Lower lobe of right lung (tissue), 2 donors: ENCODE results near the gene ZNF490. TPM values are rescaled to one million over a fixed set of nuclear protein-coding genes. Genes with fewer than 3 reads are reported as not detected.
A peak's percentile ranks its signal among the peaks of the same experiment; 100 is the strongest.

Source experiments
- ATAC-seq, 2 donors: fragments of 200-7000 bp; cut with Tn5 transposase; one replicate each; pipeline ENCODE4 v1.9.1; 2020 to 2022; ENCODE audit warnings: mild to moderate bottlenecking in 2 of 2, moderate library complexity in 2 of 2
- DNase-seq: peaks from one replicate; pipeline ENCODE4 v3.0.0-alpha.2; 2020
- H3K27ac ChIP-seq: fragments of 200-600 bp; one replicate; pipeline ENCODE4 v1.8.0; 2022
- H3K27me3 ChIP-seq: fragments of 200-600 bp; one replicate; pipeline ENCODE4 v1.8.0; 2022; ENCODE audit warnings: low read depth
- H3K36me3 ChIP-seq: fragments of 200-600 bp; one replicate; pipeline ENCODE4 v1.8.0; 2022; ENCODE audit warnings: mild to moderate bottlenecking
- H3K4me1 ChIP-seq: fragments of 200-600 bp; one replicate; pipeline ENCODE4 v1.8.0; 2022
- H3K4me3 ChIP-seq: fragments of 200-600 bp; one replicate; pipeline ENCODE4 v1.8.0; 2022; ENCODE audit warnings: mild to moderate bottlenecking
- H3K9me3 ChIP-seq: fragments of 200-600 bp; one replicate; pipeline ENCODE4 v1.8.0; 2022
- intact Hi-C: fragments of 100-400 bp; cut with DNase I; formaldehyde crosslinking; loops from one replicate; pipeline ENCODE4 v1.11.0; 2022
- total RNA-seq: library from RNA; stranded (reverse); fragmentation: NEBNext Ultra II Directional; extraction: Animal tissue kit (Norgen Biotek cat#: 25700); gene quantifications from one replicate; pipeline ENCODE4 v1.2.1, GENCODE V29; 2021
- TF ChIP-seq, protein P1 (sequence below): fragments of 200-600 bp; IDR thresholded peaks from one replicate; pipeline ENCODE4 v1.8.0; 2022; ENCODE audit warnings: antibody characterized with exemption, mild to moderate bottlenecking
- donor health status: DM: no; HTN: yes; CAD: no; lungs with severe emphysema.

The ZNF490 gene
- total RNA-seq, 1 donor from 2014 or later: 10.3 TPM

DNA sequence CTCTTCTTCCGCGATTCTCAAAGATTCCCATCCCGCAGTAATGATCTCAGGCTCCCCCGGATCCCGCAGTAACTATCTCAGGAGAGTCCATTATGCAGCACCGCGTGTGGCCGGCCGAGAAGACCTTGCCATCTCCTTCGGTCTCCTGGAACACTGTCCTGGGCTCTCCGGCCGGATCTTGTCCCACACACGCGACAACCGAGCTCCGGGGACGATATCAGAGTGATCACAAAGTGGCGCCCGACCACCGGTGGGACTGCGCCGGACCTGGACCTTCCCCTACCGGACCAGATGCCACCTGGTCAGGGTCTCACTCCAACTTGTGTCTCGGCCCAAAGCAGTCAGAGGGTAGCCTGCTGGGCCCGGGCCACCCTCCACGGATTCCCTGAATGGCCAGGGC lies 31.9 kb upstream of the ZNF490 start:
- Histone ChIP-seq H3K36me3 (peaks cover 7% of the 10 kb centered on the region), H3K4me1 (peaks cover 8% of the 10 kb centered on the region), H3K27ac (no peak overlapping the region), H3K9me3 (no peaks in the 10 kb centered on the region), H3K27me3 (no peaks in the 10 kb centered on the region), H3K4me3 (no peak overlapping the region)
- no peak for DNase-seq
- no peak for ATAC-seq
- TF ChIP-seq, protein P1, sequence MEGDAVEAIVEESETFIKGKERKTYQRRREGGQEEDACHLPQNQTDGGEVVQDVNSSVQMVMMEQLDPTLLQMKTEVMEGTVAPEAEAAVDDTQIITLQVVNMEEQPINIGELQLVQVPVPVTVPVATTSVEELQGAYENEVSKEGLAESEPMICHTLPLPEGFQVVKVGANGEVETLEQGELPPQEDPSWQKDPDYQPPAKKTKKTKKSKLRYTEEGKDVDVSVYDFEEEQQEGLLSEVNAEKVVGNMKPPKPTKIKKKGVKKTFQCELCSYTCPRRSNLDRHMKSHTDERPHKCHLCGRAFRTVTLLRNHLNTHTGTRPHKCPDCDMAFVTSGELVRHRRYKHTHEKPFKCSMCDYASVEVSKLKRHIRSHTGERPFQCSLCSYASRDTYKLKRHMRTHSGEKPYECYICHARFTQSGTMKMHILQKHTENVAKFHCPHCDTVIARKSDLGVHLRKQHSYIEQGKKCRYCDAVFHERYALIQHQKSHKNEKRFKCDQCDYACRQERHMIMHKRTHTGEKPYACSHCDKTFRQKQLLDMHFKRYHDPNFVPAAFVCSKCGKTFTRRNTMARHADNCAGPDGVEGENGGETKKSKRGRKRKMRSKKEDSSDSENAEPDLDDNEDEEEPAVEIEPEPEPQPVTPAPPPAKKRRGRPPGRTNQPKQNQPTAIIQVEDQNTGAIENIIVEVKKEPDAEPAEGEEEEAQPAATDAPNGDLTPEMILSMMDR: no peak
- intact Hi-C loops: no loop called here

DNA sequence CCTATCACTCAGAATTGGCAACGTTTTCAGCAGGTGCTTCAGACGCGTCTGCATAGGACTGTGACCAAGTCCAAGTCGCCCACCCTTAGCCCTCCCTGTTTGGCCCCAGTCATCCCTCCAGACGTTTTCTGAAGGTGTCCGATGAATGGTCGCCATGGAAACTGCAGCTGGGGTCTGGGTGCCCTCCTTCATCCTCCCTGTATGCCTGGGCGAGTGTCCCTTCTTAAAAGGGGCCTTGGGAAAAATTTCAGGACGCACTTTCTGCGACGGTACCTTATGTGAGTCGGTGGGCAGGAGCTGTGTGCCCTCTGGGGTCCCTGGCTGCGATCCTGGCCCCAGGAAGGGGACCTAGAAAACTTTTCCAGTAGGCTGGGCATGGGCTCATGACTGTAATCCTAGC lies 30.8 kb upstream of the ZNF490 start:
- TF ChIP-seq, protein P1: no peak
- no peak for ATAC-seq
- H3K27me3 ChIP-seq: no peaks in the 10 kb centered on the region
- DNase-seq: no peak
- intact Hi-C loops: no loop called here
- H3K27ac ChIP-seq: no peak overlapping the region
- H3K4me1 ChIP-seq: peaks cover 8% of the 10 kb centered on the region
- H3K4me3 ChIP-seq: no peak overlapping the region
- no peaks in the 10 kb centered on the region for H3K9me3 ChIP-seq
- H3K36me3 ChIP-seq: peaks cover 7% of the 10 kb centered on the region

DNA sequence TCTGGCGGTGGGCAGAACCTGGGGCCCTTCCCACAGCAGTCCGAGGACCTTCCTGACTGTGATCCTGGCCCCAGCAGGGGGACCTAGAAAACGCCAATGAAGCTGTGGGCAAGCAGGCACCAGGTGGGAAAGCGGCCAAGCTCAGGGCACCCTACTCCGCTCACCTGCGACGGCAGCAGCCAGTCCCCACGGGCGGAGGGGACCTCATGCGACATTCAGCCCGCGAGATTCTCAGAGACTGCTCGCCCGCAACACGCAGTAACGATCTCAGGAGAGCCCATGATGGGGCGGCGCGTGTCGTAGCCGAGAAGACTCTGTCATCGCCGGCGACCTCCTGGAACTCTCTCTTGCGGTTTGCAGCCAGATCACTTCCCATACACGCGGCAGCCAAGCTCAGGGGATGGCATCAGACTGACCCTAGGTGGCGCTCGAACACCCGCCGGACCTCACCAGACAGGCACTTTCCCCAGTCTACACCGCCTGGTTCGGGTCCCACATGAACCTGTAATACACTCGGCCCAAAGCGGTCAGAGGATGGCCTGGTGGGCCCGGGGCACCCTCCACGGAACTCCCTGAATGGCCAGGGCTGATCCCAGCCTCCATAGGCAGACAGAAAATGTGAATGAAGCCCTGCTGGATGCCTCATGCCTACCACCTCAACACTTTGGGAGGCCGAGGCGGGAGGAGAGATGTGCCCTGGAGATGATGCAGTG lies 29.4 kb upstream of the ZNF490 start:
- ATAC-seq: peak; percentile 95
- TF ChIP-seq, protein P1: peak; percentile 84
- intact Hi-C loops: no loop called here
- no peaks in the 10 kb centered on the region for H3K9me3 ChIP-seq
- peak; percentile 90 for DNase-seq
- H3K27me3 ChIP-seq: no peaks in the 10 kb centered on the region
- H3K36me3 ChIP-seq: peaks cover 4% of the 10 kb centered on the region
- no peak overlapping the region for H3K27ac ChIP-seq
- H3K4me1 ChIP-seq: peaks cover 8% of the 10 kb centered on the region
- peak overlapping the region; percentile 33 for H3K4me3 ChIP-seq

DNA sequence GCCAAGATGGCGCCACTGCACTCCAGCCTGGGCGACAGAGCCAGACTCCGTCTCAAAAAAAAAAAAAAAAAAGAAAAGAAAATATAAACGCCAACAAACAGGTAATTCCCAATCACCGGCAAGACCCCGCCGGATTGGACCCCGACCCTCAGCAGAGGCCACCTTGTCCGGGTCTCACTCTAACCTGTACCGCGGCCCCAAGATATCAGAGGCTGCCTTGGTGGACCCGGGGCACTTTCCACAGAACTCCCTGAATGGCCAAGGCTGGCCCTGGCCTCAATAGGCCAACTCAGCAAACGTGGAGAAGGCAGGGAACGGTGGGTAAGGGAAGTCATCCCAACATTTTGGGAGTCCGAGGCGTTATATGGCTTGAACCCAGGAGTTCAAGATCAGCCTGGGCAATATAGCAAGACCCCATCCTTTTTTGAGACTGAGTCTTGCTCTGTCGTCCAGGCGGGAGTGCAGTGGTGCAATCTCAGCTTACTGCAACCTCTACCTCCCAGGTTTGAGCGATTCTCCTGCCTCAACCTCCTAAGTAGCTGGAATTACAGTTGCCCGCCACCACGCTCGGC lies 28.1 kb upstream of the ZNF490 start:
- H3K4me3 ChIP-seq: no peak overlapping the region

DNA sequence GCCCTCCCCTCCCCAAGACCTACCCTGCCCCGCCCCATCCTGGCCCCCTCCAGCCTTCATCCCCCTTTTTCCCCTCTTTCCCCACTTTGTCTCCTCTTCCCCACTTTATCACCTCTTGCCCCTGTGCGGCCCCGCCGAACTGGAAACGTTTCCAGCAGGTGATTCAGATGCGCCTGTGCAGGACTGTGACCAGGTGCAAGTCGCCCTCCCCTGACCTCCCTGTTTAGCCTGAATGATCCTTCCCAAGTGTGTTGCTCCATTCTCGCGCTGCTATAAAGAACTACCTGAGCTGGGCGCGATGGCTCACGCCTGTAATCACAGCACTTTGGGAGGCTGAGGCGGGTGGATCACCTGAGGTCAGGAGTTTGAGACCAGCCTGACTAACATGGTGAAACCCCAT lies 26.0 kb upstream of the ZNF490 start:
- Histone ChIP-seq H3K9me3 (no peaks in the 10 kb centered on the region), H3K36me3 (peaks cover 3% of the 10 kb centered on the region), H3K4me1 (peaks cover 8% of the 10 kb centered on the region), H3K4me3 (no peak overlapping the region), H3K27me3 (no peaks in the 10 kb centered on the region), H3K27ac (no peak overlapping the region)
- TF ChIP-seq, protein P1: no peak
- DNase-seq (no peak), ATAC-seq (no peak)
- intact Hi-C loops: no loop called here

More for the DNA sequence above, 28.1 kb upstream of the ZNF490 start:
- Histone ChIP-seq H3K9me3 (no peaks in the 10 kb centered on the region), H3K27ac (no peak overlapping the region), H3K4me1 (peaks cover 8% of the 10 kb centered on the region), H3K36me3 (no peaks in the 10 kb centered on the region), H3K27me3 (no peaks in the 10 kb centered on the region)
- DNase-seq (no peak), ATAC-seq (no peak)
- intact Hi-C loops: no loop called here
- TF ChIP-seq, protein P1: no peak
